ENCODE data around the gene ATP8A2. TPM values are rescaled to one million over a fixed set of nuclear protein-coding genes. Genes with fewer than 3 reads are reported as not detected.

Gene ATP8A2
- total RNA-seq, 1 donor from 2014 or later: 1.3 TPM

- no peak for TF ChIP-seq CTCF (IDR thresholded peaks at IDR 0.05; ENCODE audit: insufficient read depth, low read depth, low read length)
- no peak for TF ChIP-seq EZH2 (IDR thresholded peaks at IDR 0.05; ENCODE audit: insufficient read depth, low read length)
- Histone ChIP-seq H3K4me2 (ENCODE audit: low read length) (peak overlapping the region; percentile 98), H3K9ac (ENCODE audit: low read length) (peak overlapping the region; percentile 89), H3K4me1 (ENCODE audit: insufficient read depth, low read length) (peaks cover 13% of the 10 kb centered on the region), H3K27me3 (ENCODE audit: insufficient read depth, low read length) (no peaks in the 10 kb centered on the region), H4K20me1 (ENCODE audit: insufficient read depth, low read length) (peaks cover 3% of the 10 kb centered on the region), H2AFZ (ENCODE audit: low read depth, low read length) (no peak overlapping the region), H3K36me3 (ENCODE audit: insufficient read depth, low read length) (peaks cover 3% of the 10 kb centered on the region), H3K79me2 (ENCODE audit: insufficient read depth, low read length) (peaks cover 38% of the 10 kb centered on the region), H3K4me3 (ENCODE audit: insufficient read depth, low read depth, low read length) (peak overlapping the region; percentile 82), H3K9me3 (ENCODE audit: insufficient read depth, low read depth, low read length) (no peaks in the 10 kb centered on the region), H3K27ac (ENCODE audit: low read depth, low read length) (no peak overlapping the region)
- no peak for FAIRE-seq
- DNase-seq (ENCODE audit: low read depth): no peak
- Mint-ChIP-seq H3K4me1 (ENCODE audit: low read depth, unreplicated experiment) (peaks cover 2% of the 10 kb centered on the region), H3K36me3 (ENCODE audit: low read depth, unreplicated experiment) (no peaks in the 10 kb centered on the region), H3K4me3 (ENCODE audit: unreplicated experiment) (peak overlapping the region; percentile 79), H3K27me3 (ENCODE audit: low read depth, unreplicated experiment) (peaks cover 27% of the 10 kb centered on the region), H3K27ac (ENCODE audit: unreplicated experiment) (no peak overlapping the region), H3K9me3 (ENCODE audit: unreplicated experiment) (no peaks in the 10 kb centered on the region)
Measured at GRCh38 chr13:26048741-26049140, 677.0 kb downstream of the ATP8A2 start.

GRCh38 chr13:26050568-26051230 lies 678.9 kb downstream of the ATP8A2 start:
- peaks cover 29% of the 10 kb centered on the region for H3K27me3 Mint-ChIP-seq (ENCODE audit: low read depth, unreplicated experiment)
- Histone ChIP-seq H4K20me1 (ENCODE audit: insufficient read depth, low read length) (peaks cover 3% of the 10 kb centered on the region), H3K9ac (ENCODE audit: low read length) (peak overlapping the region; percentile 89), H3K4me1 (ENCODE audit: insufficient read depth, low read length) (peaks cover 13% of the 10 kb centered on the region), H3K27me3 (ENCODE audit: insufficient read depth, low read length) (no peaks in the 10 kb centered on the region), H3K4me3 (ENCODE audit: insufficient read depth, low read depth, low read length) (peak overlapping the region; percentile 82), H3K36me3 (ENCODE audit: insufficient read depth, low read length) (peaks cover 3% of the 10 kb centered on the region), H3K27ac (ENCODE audit: low read depth, low read length) (peak overlapping the region; percentile 62), H2AFZ (ENCODE audit: low read depth, low read length) (peak overlapping the region; percentile 90), H3K4me2 (ENCODE audit: low read length) (peak overlapping the region; percentile 98), H3K9me3 (ENCODE audit: insufficient read depth, low read depth, low read length) (no peaks in the 10 kb centered on the region), H3K79me2 (ENCODE audit: insufficient read depth, low read length) (peaks cover 38% of the 10 kb centered on the region)
- H3K36me3 Mint-ChIP-seq (ENCODE audit: low read depth, unreplicated experiment): no peaks in the 10 kb centered on the region
- TF ChIP-seq CTCF (IDR thresholded peaks at IDR 0.05; ENCODE audit: insufficient read depth, low read depth, low read length) (no peak), EZH2 (IDR thresholded peaks at IDR 0.05; ENCODE audit: insufficient read depth, low read length) (no peak)
- DNase-seq (ENCODE audit: low read depth) (peak; percentile 22), FAIRE-seq (no peak)
- H3K4me3 Mint-ChIP-seq (ENCODE audit: unreplicated experiment): peak overlapping the region; percentile 20
- H3K27ac Mint-ChIP-seq (ENCODE audit: unreplicated experiment): no peak overlapping the region
- H3K4me1 Mint-ChIP-seq (ENCODE audit: low read depth, unreplicated experiment): peaks cover 2% of the 10 kb centered on the region
- H3K9me3 Mint-ChIP-seq (ENCODE audit: unreplicated experiment): no peaks in the 10 kb centered on the region

- Mint-ChIP-seq H3K9me3 (ENCODE audit: unreplicated experiment) (no peaks in the 10 kb centered on the region), H3K27ac (ENCODE audit: unreplicated experiment) (no peak overlapping the region), H3K4me1 (ENCODE audit: low read depth, unreplicated experiment) (peaks cover 2% of the 10 kb centered on the region), H3K36me3 (ENCODE audit: low read depth, unreplicated experiment) (no peaks in the 10 kb centered on the region), H3K4me3 (ENCODE audit: unreplicated experiment) (peak overlapping the region; percentile 20), H3K27me3 (ENCODE audit: low read depth, unreplicated experiment) (peaks cover 29% of the 10 kb centered on the region)
- Histone ChIP-seq H3K27ac (ENCODE audit: low read depth, low read length) (peak overlapping the region; percentile 62), H3K27me3 (ENCODE audit: insufficient read depth, low read length) (no peaks in the 10 kb centered on the region), H4K20me1 (ENCODE audit: insufficient read depth, low read length) (peaks cover 3% of the 10 kb centered on the region), H3K4me1 (ENCODE audit: insufficient read depth, low read length) (peaks cover 13% of the 10 kb centered on the region), H3K4me3 (ENCODE audit: insufficient read depth, low read depth, low read length) (peak overlapping the region; percentile 82), H3K36me3 (ENCODE audit: insufficient read depth, low read length) (peaks cover under 1% of the 10 kb centered on the region), H3K4me2 (ENCODE audit: low read length) (peak overlapping the region; percentile 98), H3K79me2 (ENCODE audit: insufficient read depth, low read length) (peaks cover 36% of the 10 kb centered on the region), H3K9me3 (ENCODE audit: insufficient read depth, low read depth, low read length) (no peaks in the 10 kb centered on the region), H2AFZ (ENCODE audit: low read depth, low read length) (peak overlapping the region; percentile 90), H3K9ac (ENCODE audit: low read length) (peak overlapping the region; percentile 89)
- peak; percentile 10 for DNase-seq (ENCODE audit: low read depth)
- no peak for FAIRE-seq
- no peak for TF ChIP-seq CTCF (IDR thresholded peaks at IDR 0.05; ENCODE audit: insufficient read depth, low read depth, low read length)
- no peak for TF ChIP-seq EZH2 (IDR thresholded peaks at IDR 0.05; ENCODE audit: insufficient read depth, low read length)
Measured at GRCh38 chr13:26051231-26051656, 679.5 kb downstream of the ATP8A2 start.

All from astrocyte (in vitro differentiated cells and primary cell).